PC-3 (cell line): Measurements from ENCODE around the gene GSTA5.

Experiments
- EZH2 ChIP-seq: fragments of 300-600 bp; sonication (generic); IDR thresholded peaks from one replicate; pipeline ENCODE4 v1.6.1; 2017; ENCODE audit warnings: antibody characterized with exemption, mild to moderate bottlenecking, low read length; ENCODE audit not compliant: unreplicated experiment
- TF ChIP-seq, protein P1 (sequence below): fragments of 300-600 bp; sonication (generic); conservative IDR thresholded peaks from 2 replicates; pipeline ENCODE4 v1.5.1; 2017; ENCODE audit warnings: antibody characterized with exemption, low read depth, mild to moderate bottlenecking, low read length

DNA sequence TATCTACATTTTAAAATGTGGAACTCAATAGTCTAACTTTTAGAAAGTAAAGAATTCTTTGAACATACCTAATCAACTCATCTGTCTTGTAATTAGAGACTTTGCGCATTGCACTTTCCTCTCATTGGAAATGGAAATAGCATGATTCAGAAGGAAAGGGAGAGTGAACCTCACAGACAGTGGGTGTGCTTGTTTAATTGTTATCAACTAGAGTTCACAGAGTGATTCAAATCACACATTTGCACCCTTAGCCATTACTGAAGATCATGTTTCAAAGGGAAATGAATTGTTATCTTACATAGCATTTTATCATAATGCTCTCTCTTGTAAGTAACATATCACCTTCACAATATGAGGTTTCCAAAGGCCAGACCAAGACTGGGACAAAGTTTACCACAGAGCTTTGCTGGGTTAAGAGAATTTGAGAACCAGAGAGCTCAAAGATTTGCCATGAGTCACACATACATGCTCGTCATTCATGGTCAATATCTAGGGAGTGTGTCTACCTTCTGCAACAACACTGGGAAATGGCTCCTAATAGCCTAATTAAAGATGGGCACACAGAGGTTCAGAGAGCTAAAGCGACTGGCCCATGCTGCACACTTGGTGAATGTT, 47.4 kb upstream of the GSTA5 start:
- TF ChIP-seq, protein P1, sequence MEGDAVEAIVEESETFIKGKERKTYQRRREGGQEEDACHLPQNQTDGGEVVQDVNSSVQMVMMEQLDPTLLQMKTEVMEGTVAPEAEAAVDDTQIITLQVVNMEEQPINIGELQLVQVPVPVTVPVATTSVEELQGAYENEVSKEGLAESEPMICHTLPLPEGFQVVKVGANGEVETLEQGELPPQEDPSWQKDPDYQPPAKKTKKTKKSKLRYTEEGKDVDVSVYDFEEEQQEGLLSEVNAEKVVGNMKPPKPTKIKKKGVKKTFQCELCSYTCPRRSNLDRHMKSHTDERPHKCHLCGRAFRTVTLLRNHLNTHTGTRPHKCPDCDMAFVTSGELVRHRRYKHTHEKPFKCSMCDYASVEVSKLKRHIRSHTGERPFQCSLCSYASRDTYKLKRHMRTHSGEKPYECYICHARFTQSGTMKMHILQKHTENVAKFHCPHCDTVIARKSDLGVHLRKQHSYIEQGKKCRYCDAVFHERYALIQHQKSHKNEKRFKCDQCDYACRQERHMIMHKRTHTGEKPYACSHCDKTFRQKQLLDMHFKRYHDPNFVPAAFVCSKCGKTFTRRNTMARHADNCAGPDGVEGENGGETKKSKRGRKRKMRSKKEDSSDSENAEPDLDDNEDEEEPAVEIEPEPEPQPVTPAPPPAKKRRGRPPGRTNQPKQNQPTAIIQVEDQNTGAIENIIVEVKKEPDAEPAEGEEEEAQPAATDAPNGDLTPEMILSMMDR: no peak
- no peak for TF ChIP-seq EZH2
